GM23338 (cell line): ENCODE measurements around the gene REX1BD. TPM values are rescaled to one million over a fixed set of nuclear protein-coding genes. Genes with fewer than 3 reads are reported as not detected.

Source experiments
- ATAC-seq: fragments of 200-7000 bp; cut with Tn5 transposase; 3 replicates; pipeline ENCODE4 v1.9.1; 2020
- DNase-seq: peaks from one replicate; pipeline ENCODE4 v3.0.0-alpha.2; 2015; ENCODE audit warnings: low spot score
- H2AFZ ChIP-seq: fragments of 200-600 bp; sonication (generic); 2 replicates; pipeline ENCODE4 v1.8.0; 2016; ENCODE audit warnings: antibody characterized with exemption, mild to moderate bottlenecking, moderate library complexity
- H3F3A ChIP-seq: fragments of 200-600 bp; sonication (generic); replicated peaks from 2 replicates; pipeline ENCODE4 v1.8.0; 2017; ENCODE audit warnings: antibody characterized with exemption, mixed run types, low read depth
- H3K27ac ChIP-seq: fragments of 200-600 bp; sonication (generic); 2 replicates; pipeline ENCODE4 v1.6.1; 2016; ENCODE audit warnings: low read depth
- H3K27me3 ChIP-seq: fragments of 200-600 bp; sonication (generic); 2 replicates; pipeline ENCODE4 v1.8.0; 2016; ENCODE audit warnings: mild to moderate bottlenecking, mixed run types, moderate library complexity; ENCODE audit not compliant: insufficient read depth
- H3K36me3 ChIP-seq: fragments of 200-600 bp; sonication (generic); 2 replicates; pipeline ENCODE4 v1.8.0; 2016; ENCODE audit warnings: mild to moderate bottlenecking; ENCODE audit not compliant: insufficient read depth
- H3K4me1 ChIP-seq: fragments of 200-600 bp; sonication (generic); 2 replicates; pipeline ENCODE4 v1.8.0; 2016; ENCODE audit warnings: mild to moderate bottlenecking, moderate library complexity; ENCODE audit not compliant: insufficient read depth
- H3K4me2 ChIP-seq: fragments of 200-600 bp; sonication (generic); 2 replicates; pipeline ENCODE4 v1.7.1; 2017; ENCODE audit warnings: mixed run types
- H3K4me3 ChIP-seq: fragments of 200-600 bp; sonication (generic); 2 replicates; pipeline ENCODE4 v1.6.1; 2016; ENCODE audit warnings: mixed run types
- H3K79me2 ChIP-seq: fragments of 200-600 bp; sonication (generic); replicated peaks from 2 replicates; pipeline ENCODE4 v1.8.0; 2017; ENCODE audit warnings: mild to moderate bottlenecking; ENCODE audit not compliant: insufficient read depth
- H3K9me2 ChIP-seq: fragments of 200-600 bp; sonication (generic); 2 replicates; pipeline ENCODE4 v1.8.0; 2017; ENCODE audit not compliant: insufficient read depth
- H4K20me1 ChIP-seq: fragments of 200-600 bp; sonication (generic); replicated peaks from 2 replicates; pipeline ENCODE4 v1.8.0; 2017; ENCODE audit warnings: mild to moderate bottlenecking; ENCODE audit not compliant: insufficient read depth
- H3K27ac Mint-ChIP-seq: 2 replicates; pipeline ENCODE4 v1.8.0; 2020; ENCODE audit warnings: inconsistent platforms, mild to moderate bottlenecking, moderate library complexity, mixed read lengths
- H3K27me3 Mint-ChIP-seq: 3 replicates; pipeline ENCODE4 v1.8.0; 2022; ENCODE audit warnings: low read depth, mild to moderate bottlenecking, moderate library complexity, mixed read lengths, inconsistent platforms; ENCODE audit not compliant: insufficient read depth, poor library complexity
- H3K36me3 Mint-ChIP-seq: 3 replicates; pipeline ENCODE4 v1.8.0; 2021; ENCODE audit warnings: low read depth, mild to moderate bottlenecking, inconsistent platforms, moderate library complexity, mixed read lengths
- H3K4me1 Mint-ChIP-seq: 3 replicates; pipeline ENCODE4 v1.8.0; 2020; ENCODE audit warnings: mild to moderate bottlenecking, inconsistent platforms, mixed read lengths
- H3K4me3 Mint-ChIP-seq: 3 replicates; pipeline ENCODE4 v1.8.0; 2021; ENCODE audit warnings: moderate library complexity, mild to moderate bottlenecking, inconsistent platforms, mixed read lengths
- H3K9me3 Mint-ChIP-seq: 3 replicates; pipeline ENCODE4 v1.8.0; 2020; ENCODE audit warnings: moderate library complexity, mild to moderate bottlenecking, inconsistent platforms, mixed read lengths
- CREB1 ChIP-seq: fragments of 250-450 bp; sonication (Bioruptor Pico); IDR thresholded peaks from 2 replicates; pipeline ENCODE4 v1.5.0; 2020; ENCODE audit warnings: low read depth, mild to moderate bottlenecking, moderate library complexity
- CTCF ChIP-seq, 2 experiments: fragments of 200-600 bp in 1 of 2; sonication (generic) in 1 of 2; conservative IDR thresholded peaks; 2 replicates each; pipeline versions ENCODE4 v1.5.1 to v1.6.1; 2016 to 2017; ENCODE audit warnings: antibody characterized with exemption in 2 of 2, low read depth in 2 of 2, mild to moderate bottlenecking in 2 of 2, moderate library complexity in 1 of 2
- ETS1 ChIP-seq: IDR thresholded peaks from 2 replicates; pipeline ENCODE4 v1.6.1; 2016; ENCODE audit warnings: antibody characterized with exemption
- POLR2AphosphoS5 ChIP-seq: IDR thresholded peaks from 2 replicates; pipeline ENCODE4 v1.6.1; 2016; ENCODE audit warnings: antibody characterized with exemption, low read depth
- STAT1 ChIP-seq: IDR thresholded peaks from one replicate; pipeline ENCODE4 v1.6.1; 2016; ENCODE audit warnings: antibody characterized with exemption; ENCODE audit not compliant: unreplicated experiment
- ZNF114 ChIP-seq: fragments of 250-450 bp; sonication (Bioruptor Pico); IDR thresholded peaks from 2 replicates; pipeline ENCODE4 v1.5.0; 2020; ENCODE audit warnings: mild to moderate bottlenecking, moderate library complexity
- polyA plus RNA-seq: library from polyadenylated mRNA; unstranded; fragments of >200 nt; fragmentation: Nextera tagmentation; extraction: Ambion mirVana; gene quantifications from 2 replicates; pipeline ENCODE4 v1.2.1, GENCODE V29; 2016
- total RNA-seq: library from RNA; depleted of rRNA; stranded (reverse); fragments of >200 nt; shearing (Covaris generic); gene quantifications from 2 replicates; pipeline ENCODE4 v1.2.3, GENCODE V29; 2014

The REX1BD gene
- total and polyA plus RNA-seq, 2 experiments from 2014 or later: 124 to 138 TPM

GRCh38 chr19:18636969-18637629 is 48.5 kb downstream of the REX1BD start, which contains the start of gene KLHL26:
Gene KLHL26, plus strand, starts transcription at chr19:18637028. Its CDS starts 27 bp downstream, at chr19:18637055.
- Histone ChIP-seq H3K4me1 (peaks cover 17% of the 10 kb centered on the region), H4K20me1 (peaks cover 3% of the 10 kb centered on the region; the same call in 1 of the 2 replicates), H2AFZ (peak within 1 kb of the TSS; percentile 96), H3K4me3 (peak within 1 kb of the TSS; percentile 89), H3K79me2 (peaks cover 17% of the 10 kb centered on the region), H3K27ac (peak within 1 kb of the TSS; percentile 89), H3F3A (no peaks in the 10 kb centered on the region), H3K4me2 (peak within 1 kb of the TSS; percentile 99), H3K36me3 (no peaks in the 10 kb centered on the region), H3K27me3 (peaks cover 14% of the 10 kb centered on the region), H3K9me2 (no peaks in the 10 kb centered on the region)
- DNase-seq: no peak
- Mint-ChIP-seq H3K9me3 (no peaks in the 10 kb centered on the region), H3K4me1 (peaks cover 11% of the 10 kb centered on the region), H3K27me3 (peaks cover 7% of the 10 kb centered on the region), H3K4me3 (peak within 1 kb of the TSS; percentile 88), H3K36me3 (no peaks in the 10 kb centered on the region), H3K27ac (peak within 1 kb of the TSS; percentile 74)
- TF ChIP-seq POLR2AphosphoS5: peak; percentile 67
- TF ChIP-seq CTCF (conservative IDR thresholded peaks at IDR 0.05; ENCODE audit: low read depth in 2 of 2): no peak
- TF ChIP-seq CREB1 (CRISPR knock-in tag): peak; percentile 84
- peak; percentile 20 for ATAC-seq

DNA sequence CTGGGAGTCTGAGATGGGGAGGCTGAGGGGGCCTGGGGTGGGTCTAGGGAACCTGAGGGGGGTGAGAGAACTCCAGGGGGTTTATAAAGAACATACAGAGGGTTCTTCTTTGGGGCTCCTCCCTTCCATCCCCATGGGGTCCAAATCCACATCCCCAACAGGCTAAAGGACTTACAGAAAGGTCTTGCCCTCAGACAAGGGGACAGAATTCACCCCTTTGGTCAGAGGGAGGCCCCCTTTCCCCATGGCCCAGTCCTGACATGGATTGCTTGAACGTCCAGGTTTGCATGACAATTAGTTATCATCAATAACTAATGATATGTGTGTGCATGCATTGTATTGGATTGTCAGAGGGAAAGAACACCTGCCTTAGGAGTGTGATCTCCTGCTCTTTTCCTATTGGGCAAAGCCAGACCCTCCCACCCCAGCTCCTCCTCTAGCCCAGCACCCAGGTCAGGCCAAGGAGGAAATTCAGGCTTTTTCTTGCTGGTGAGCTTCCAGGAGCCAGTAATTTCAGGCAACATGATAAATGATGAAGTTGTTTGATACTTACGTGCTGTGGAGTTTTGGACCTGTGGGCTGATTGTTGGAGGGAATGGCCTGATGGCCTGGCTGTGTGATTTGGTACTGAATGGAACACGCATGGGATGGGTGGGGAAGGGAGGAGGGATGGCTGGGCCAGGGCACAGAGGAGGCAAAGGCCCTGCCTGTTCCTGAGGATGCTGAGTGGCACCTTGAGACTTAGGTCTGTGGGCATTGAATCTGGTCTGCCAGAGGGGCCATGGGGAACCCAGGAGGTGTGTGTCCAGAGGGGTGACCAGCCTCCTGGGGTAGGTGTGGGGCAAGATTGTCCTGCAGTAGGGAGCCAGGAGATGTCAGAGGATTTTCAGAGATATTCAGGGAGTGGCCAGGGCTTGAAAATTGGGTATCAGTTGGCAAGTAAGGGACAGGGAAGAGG is 49.4 kb downstream of the REX1BD start:
- DNase-seq (peak; percentile 54), ATAC-seq (peak; percentile 10)
- Histone ChIP-seq H3K4me3 (peak overlapping the region; percentile 89), H4K20me1 (peaks cover 3% of the 10 kb centered on the region; the same call in 1 of the 2 replicates), H3F3A (no peaks in the 10 kb centered on the region), H3K27ac (no peak overlapping the region), H3K79me2 (peaks cover 17% of the 10 kb centered on the region), H3K27me3 (peaks cover 14% of the 10 kb centered on the region), H3K4me2 (peak overlapping the region; percentile 99), H2AFZ (no peak overlapping the region), H3K4me1 (peaks cover 17% of the 10 kb centered on the region), H3K36me3 (no peaks in the 10 kb centered on the region), H3K9me2 (no peaks in the 10 kb centered on the region)
- Mint-ChIP-seq H3K27ac (peak overlapping the region; percentile 78), H3K27me3 (peaks cover 8% of the 10 kb centered on the region), H3K36me3 (no peaks in the 10 kb centered on the region), H3K4me3 (peak overlapping the region; percentile 88), H3K4me1 (peaks cover 11% of the 10 kb centered on the region), H3K9me3 (no peaks in the 10 kb centered on the region)
- TF ChIP-seq ETS1: no peak
- TF ChIP-seq ZNF114 (CRISPR knock-in tag): no peak
- TF ChIP-seq CREB1 (CRISPR knock-in tag): no peak
- TF ChIP-seq CTCF (conservative IDR thresholded peaks at IDR 0.05; ENCODE audit: low read depth in 2 of 2): no peak
- TF ChIP-seq POLR2AphosphoS5: no peak
- no peak for TF ChIP-seq STAT1
